ENCODE results near the gene EVA1B. TPM values are rescaled to one million over a fixed set of nuclear protein-coding genes. Genes with fewer than 3 reads are reported as not detected.

The EVA1B gene
- total and polyA plus RNA-seq, 2 experiments from 2014 or later: 68.7 to 82.2 TPM

DNA sequence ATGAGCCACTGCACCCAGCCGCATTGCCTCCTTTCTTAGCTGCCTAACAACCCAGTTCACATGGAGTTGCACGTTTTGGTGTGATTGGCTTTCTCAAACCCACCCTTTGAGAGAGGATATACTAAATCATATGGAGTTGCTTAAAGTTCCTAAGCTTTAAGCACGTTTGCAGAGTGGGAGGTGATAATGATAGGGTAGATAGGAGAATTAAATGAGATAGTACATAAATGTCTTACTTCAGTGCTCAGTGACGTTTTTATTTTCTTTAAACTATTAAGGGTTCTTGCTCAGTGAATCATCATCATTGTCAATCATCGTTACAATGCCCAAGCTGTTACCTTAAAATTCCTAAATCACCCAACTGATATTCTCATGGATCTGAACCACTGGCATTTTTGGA lies 20.2 kb downstream of the EVA1B start:
- H2AFZ ChIP-seq: no peak overlapping the region
- no peak for DNase-seq (ENCODE audit: low spot score)
- no peak overlapping the region for H3K27ac ChIP-seq
- no peaks in the 10 kb centered on the region for H3K27me3 ChIP-seq
- H3K9me3 ChIP-seq (ENCODE audit: low read depth): no peaks in the 10 kb centered on the region
- H3K4me2 ChIP-seq: no peak overlapping the region
- TF ChIP-seq EZH2 (IDR thresholded peaks at IDR 0.05; ENCODE audit: borderline replicate concordance) (no peak), CTCF (IDR thresholded peaks at IDR 0.05; ENCODE audit: poor library complexity) (no peak), EZH2phosphoT487 (IDR thresholded peaks at IDR 0.05; ENCODE audit: low read depth, severe bottlenecking, unreplicated experiment) (no peak)
- no peaks in the 10 kb centered on the region for H4K20me1 ChIP-seq (ENCODE audit: insufficient read depth, poor library complexity, severe bottlenecking)
- H3K36me3 ChIP-seq (replicated peaks; ENCODE audit: insufficient read depth, low read depth): no peaks in the 10 kb centered on the region
- WGBS (ENCODE audit: low lambda C conversion rate, missing lambda C conversion rate): 80% methylated on average over 5 of the region's 5 CpGs
- H3K9me2 ChIP-seq (replicated peaks; ENCODE audit: insufficient read depth): no peaks in the 10 kb centered on the region
- no peaks in the 10 kb centered on the region for H3K79me2 ChIP-seq
- no peak overlapping the region for H3K4me3 ChIP-seq
- H3K4me1 ChIP-seq (ENCODE audit: insufficient read depth): peaks cover 10% of the 10 kb centered on the region

DNA sequence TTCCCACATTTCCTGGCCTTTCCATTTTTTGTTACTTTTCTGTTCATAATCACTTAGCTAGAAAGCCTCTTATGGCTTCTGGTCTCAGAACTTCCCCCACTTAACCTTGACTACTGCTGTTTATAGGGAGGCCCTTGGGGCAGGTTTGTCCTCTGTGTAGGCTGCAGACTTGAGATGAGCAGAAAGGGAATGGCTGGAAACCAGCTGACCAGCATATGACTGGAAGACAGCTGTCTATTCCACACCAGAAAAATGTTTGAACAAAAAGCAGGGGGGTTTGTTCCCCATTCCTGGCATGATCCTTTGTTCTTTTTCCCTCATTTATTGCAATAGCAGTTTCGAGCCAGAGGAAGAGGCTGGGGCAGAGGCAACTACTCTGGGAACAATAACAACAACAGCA lies 22.2 kb downstream of the EVA1B start:
- no peak for DNase-seq (ENCODE audit: low spot score)
- H4K20me1 ChIP-seq (ENCODE audit: insufficient read depth, poor library complexity, severe bottlenecking): no peaks in the 10 kb centered on the region
- H3K4me1 ChIP-seq (ENCODE audit: insufficient read depth): peaks cover 10% of the 10 kb centered on the region
- peak overlapping the region; percentile 84 for H3K27ac ChIP-seq
- H3K4me3 ChIP-seq: no peak overlapping the region
- no peaks in the 10 kb centered on the region for H3K9me3 ChIP-seq (ENCODE audit: low read depth)
- H2AFZ ChIP-seq: no peak overlapping the region
- H3K79me2 ChIP-seq: peaks cover 4% of the 10 kb centered on the region
- no peaks in the 10 kb centered on the region for H3K27me3 ChIP-seq
- 92% methylated on average over 1 of the region's 1 CpG for WGBS (ENCODE audit: low lambda C conversion rate, missing lambda C conversion rate)
- no peak overlapping the region for H3K4me2 ChIP-seq
- TF ChIP-seq CTCF (IDR thresholded peaks at IDR 0.05; ENCODE audit: poor library complexity) (no peak), EZH2phosphoT487 (IDR thresholded peaks at IDR 0.05; ENCODE audit: low read depth, severe bottlenecking, unreplicated experiment) (no peak), EZH2 (IDR thresholded peaks at IDR 0.05; ENCODE audit: borderline replicate concordance) (no peak)
- no peaks in the 10 kb centered on the region for H3K9me2 ChIP-seq (replicated peaks; ENCODE audit: insufficient read depth)
- H3K36me3 ChIP-seq (replicated peaks; ENCODE audit: insufficient read depth, low read depth): no peaks in the 10 kb centered on the region

GRCh38 chr1:36300526-36300925 lies 22.9 kb downstream of the EVA1B start:
- no peaks in the 10 kb centered on the region for H4K20me1 ChIP-seq (ENCODE audit: insufficient read depth, poor library complexity, severe bottlenecking)
- DNase-seq (ENCODE audit: low spot score): no peak
- 100% methylated on average over 1 of the region's 1 CpG for WGBS (ENCODE audit: low lambda C conversion rate, missing lambda C conversion rate)

More at GRCh38 chr1:36300526-36300925, 22.9 kb downstream of the EVA1B start:
- H3K79me2 ChIP-seq: peaks cover 7% of the 10 kb centered on the region
- H2AFZ ChIP-seq: no peak overlapping the region
- no peaks in the 10 kb centered on the region for H3K9me3 ChIP-seq (ENCODE audit: low read depth)
- no peak overlapping the region for H3K4me3 ChIP-seq
- H3K4me1 ChIP-seq (ENCODE audit: insufficient read depth): peaks cover 4% of the 10 kb centered on the region
- H3K4me2 ChIP-seq: no peak overlapping the region
- no peaks in the 10 kb centered on the region for H3K9me2 ChIP-seq (replicated peaks; ENCODE audit: insufficient read depth)
- TF ChIP-seq CTCF (IDR thresholded peaks at IDR 0.05; ENCODE audit: poor library complexity): no peak
- no peak for TF ChIP-seq EZH2phosphoT487 (IDR thresholded peaks at IDR 0.05; ENCODE audit: low read depth, severe bottlenecking, unreplicated experiment)
- TF ChIP-seq EZH2 (IDR thresholded peaks at IDR 0.05; ENCODE audit: borderline replicate concordance): no peak
- H3K27ac ChIP-seq: peak overlapping the region; percentile 84
- H3K36me3 ChIP-seq (replicated peaks; ENCODE audit: insufficient read depth, low read depth): no peaks in the 10 kb centered on the region
- no peaks in the 10 kb centered on the region for H3K27me3 ChIP-seq

Data from hepatocyte (in vitro differentiated cells).